Measurements from ENCODE around the gene TSEN54. TPM values are rescaled to one million over a fixed set of nuclear protein-coding genes. Genes with fewer than 3 reads are reported as not detected.

Gene TSEN54
- total RNA-seq: 5.9 and 8.2 TPM in 2 replicates

DNA sequence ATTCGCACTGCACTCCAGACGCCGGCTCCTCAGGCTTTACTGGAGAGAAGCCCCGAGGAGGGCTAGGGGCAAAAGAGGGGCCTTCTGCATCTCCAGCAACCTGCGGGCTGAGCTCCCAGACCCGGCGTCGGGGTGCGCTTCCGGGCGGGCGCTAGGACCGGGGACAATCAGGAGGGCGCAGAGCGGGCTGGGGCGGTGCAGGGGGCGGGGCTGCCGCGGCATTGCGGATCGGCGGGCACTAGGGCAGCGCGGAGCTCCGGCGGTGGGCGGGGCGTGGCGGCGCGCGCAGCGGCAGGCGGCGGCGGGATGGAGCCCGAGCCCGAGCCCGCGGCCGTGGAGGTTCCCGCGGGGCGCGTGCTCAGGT, at the start of gene TSEN54:
TSS of gene TSEN54 (plus strand) at position 274 of the 364 bp plus-strand sequence. CDS start at position 307, 33 bp downstream.

DNA sequence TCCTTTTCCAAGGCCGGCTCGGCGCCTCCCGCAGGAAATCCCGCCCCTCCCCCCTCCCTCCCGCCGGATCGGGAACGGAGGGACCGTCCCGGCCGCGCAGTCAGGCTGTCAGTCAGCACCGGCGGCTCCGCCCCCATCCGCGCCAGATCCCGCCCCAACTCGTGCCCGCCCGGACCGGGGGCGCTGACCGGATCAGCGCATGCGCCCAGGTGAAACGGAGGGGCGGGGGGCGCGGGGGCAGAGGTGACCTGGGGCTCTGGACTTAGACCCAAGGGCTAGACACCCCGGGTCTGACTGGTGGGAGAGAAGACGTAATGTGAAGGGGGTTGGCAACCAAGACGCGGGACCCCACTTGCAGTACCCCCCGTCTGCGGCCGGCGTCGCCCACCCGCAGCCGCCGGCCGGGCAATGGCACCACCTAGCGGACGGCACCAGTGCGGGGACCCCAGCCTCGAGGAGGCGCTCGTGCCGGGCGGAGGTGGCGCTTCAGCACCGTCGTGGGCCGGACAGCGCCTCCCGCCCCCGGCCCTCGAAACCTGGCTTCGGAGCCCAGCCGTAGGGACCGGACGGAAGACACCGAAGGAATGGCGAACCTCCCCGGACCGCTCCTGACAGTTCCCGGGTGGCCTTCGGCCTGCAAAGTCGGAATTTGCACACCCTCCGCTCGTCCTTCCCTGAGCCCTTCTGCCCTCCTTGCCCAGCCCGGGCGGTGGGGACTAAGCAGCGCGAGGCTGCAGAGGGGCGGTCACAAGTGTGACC, 653 bp upstream of the TSEN54 start, which contains the start of gene CASKIN2:
TSS of gene CASKIN2 (minus strand) at position 42 of the 759 bp plus-strand sequence. CDS start 1,733 bp downstream, outside the sequence.

DNA sequence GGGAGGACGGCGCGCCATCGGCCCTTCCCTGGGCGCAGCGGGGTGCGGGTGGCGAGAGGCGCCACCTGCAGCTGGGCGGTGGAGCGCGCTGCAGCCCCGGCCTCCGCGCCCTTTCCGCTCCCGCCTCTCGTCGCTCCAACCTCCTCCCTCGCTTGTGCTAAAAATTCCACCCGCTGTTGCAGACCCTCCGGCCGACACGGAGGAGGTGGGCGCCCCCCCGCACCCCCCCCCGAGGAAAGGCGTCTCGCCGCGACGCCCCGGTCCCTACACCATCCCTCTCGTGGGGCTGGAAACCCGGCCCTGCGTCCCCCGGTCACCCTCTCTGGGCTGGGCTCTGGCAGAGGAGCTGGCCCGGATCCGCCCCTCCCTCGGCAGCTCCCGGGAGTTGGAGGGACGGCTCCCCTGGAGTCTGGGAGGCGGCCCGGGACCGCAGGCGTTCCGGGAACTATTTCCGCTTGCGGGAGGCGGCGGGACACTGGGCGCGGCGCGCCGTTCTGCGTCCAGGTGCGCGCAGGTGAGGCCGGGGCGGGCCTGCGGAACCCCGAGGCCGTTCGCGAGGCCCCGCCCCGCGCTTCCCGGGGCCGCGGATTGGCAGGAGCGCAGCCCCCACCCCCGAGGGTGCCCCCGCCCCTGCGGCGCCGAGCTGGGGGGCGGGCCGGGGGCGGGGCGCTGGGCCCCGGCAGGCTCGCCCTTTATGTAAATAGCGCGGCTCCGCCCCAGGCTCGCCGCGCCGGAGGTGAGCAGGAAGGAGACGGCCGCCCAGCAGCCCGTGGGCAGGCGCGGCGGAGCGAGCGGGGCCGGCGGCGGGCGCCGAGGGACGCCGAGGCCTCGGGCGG, 8.9 kb downstream of the TSEN54 start, which contains the start of gene LLGL2:
TSS of gene LLGL2 (plus strand) at position 728 of the 836 bp plus-strand sequence. CDS start 17,730 bp downstream, outside the sequence.

Other genes with a start within 250 kb of the TSEN54 start
- gene MIF4GD, start 245.3 kb upstream of the TSEN54 start, total RNA-seq: 3.3 and 5.5 TPM in 2 replicates
- gene SLC25A19, start 227.1 kb upstream of the TSEN54 start, total RNA-seq: 3.3 and 4.3 TPM in 2 replicates
- 41.0 and 50.4 TPM in 2 replicates for gene GRB2, start 110.8 kb upstream of the TSEN54 start, total RNA-seq
- 21.0 and 29.6 TPM in 2 replicates for gene TMEM94, start 59.9 kb upstream of the TSEN54 start, total RNA-seq
- gene CASKIN2, start 991 bp upstream of the TSEN54 start, total RNA-seq: 3.8 and 4.9 TPM in 2 replicates
- gene LLGL2, start 9.2 kb downstream of the TSEN54 start, total RNA-seq: 0.47 and 0.52 TPM in 2 replicates
- 3.9 and 13.5 TPM in 2 replicates for gene MYO15B, start 71.3 kb downstream of the TSEN54 start, total RNA-seq
- gene SMIM5, start 116.9 kb downstream of the TSEN54 start, total RNA-seq: not detected in 2 replicates
- gene RECQL5, start 150.6 kb downstream of the TSEN54 start, total RNA-seq: 20.8 and 23.8 TPM in 2 replicates
- 52.6 and 53.8 TPM in 2 replicates for gene SAP30BP, start 150.8 kb downstream of the TSEN54 start, total RNA-seq
- gene ITGB4, start 204.9 kb downstream of the TSEN54 start, total RNA-seq: under 0.01 and 0.60 TPM in 2 replicates
- 35.4 and 54.4 TPM in 2 replicates for gene GALK1, start 248.7 kb downstream of the TSEN54 start, total RNA-seq